ENCODE measurements around the gene RHOBTB3.

RHOBTB3 gene

GRCh38 chr5:95761771-95762651 lies 30.9 kb downstream of the RHOBTB3 start:
- H3K27ac ChIP-seq (ENCODE audit: low read length), result no peak overlapping the region
- H3K9me3 ChIP-seq (ENCODE audit: insufficient read depth, low read depth, low read length), result no peaks in the 10 kb centered on the region
- no peak overlapping the region for H3K4me3 ChIP-seq (ENCODE audit: low read length)
- no peaks in the 10 kb centered on the region for H3K27me3 ChIP-seq (ENCODE audit: insufficient read depth, low read length)
- no peaks in the 10 kb centered on the region for H3K4me1 ChIP-seq (ENCODE audit: insufficient read depth, low read length)
- H3K9ac ChIP-seq (ENCODE audit: low read depth, low read length), result no peak overlapping the region
- no peaks in the 10 kb centered on the region for H3K36me3 ChIP-seq (ENCODE audit: insufficient read depth, low read depth, low read length)

- H3K4me1 ChIP-seq (ENCODE audit: insufficient read depth, low read length), result no peaks in the 10 kb centered on the region
- H3K27ac ChIP-seq (ENCODE audit: low read length), result no peak overlapping the region
Observed at GRCh38 chr5:95762652-95763041, 31.5 kb downstream of the RHOBTB3 start.

DNA sequence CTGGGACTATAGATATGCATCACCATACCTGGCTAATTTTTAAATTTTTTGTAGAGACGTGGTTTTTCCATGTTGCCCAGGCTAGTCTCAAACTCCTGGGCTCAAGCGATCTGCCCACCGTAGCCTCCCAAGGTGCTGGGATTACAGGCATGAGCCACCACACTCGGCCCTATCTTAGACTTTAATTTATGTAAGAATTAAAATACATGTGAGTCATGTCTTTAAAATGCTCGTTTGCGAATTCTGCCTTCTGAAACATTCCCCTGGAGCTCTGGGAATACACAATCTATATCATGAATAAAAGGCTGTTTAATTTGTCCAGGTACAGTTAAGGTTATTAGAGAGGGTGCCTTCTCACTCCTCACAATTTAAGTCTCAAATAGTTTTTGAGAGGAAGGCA lies 32.8 kb downstream of the RHOBTB3 start:
- Histone ChIP-seq H3K9ac (ENCODE audit: low read depth, low read length) (no peak overlapping the region), H3K27me3 (ENCODE audit: insufficient read depth, low read length) (no peaks in the 10 kb centered on the region), H3K9me3 (ENCODE audit: insufficient read depth, low read depth, low read length) (no peaks in the 10 kb centered on the region), H3K36me3 (ENCODE audit: insufficient read depth, low read depth, low read length) (no peaks in the 10 kb centered on the region), H3K4me1 (ENCODE audit: insufficient read depth, low read length) (no peaks in the 10 kb centered on the region), H3K4me3 (ENCODE audit: low read length) (no peak overlapping the region), H3K27ac (ENCODE audit: low read length) (no peak overlapping the region)

More at GRCh38 chr5:95762652-95763041, 31.5 kb downstream of the RHOBTB3 start:
- H3K9ac ChIP-seq (ENCODE audit: low read depth, low read length), result no peak overlapping the region
- no peaks in the 10 kb centered on the region for H3K9me3 ChIP-seq (ENCODE audit: insufficient read depth, low read depth, low read length)
- H3K4me3 ChIP-seq (ENCODE audit: low read length), result no peak overlapping the region
- no peaks in the 10 kb centered on the region for H3K36me3 ChIP-seq (ENCODE audit: insufficient read depth, low read depth, low read length)
- H3K27me3 ChIP-seq (ENCODE audit: insufficient read depth, low read length), result no peaks in the 10 kb centered on the region

DNA sequence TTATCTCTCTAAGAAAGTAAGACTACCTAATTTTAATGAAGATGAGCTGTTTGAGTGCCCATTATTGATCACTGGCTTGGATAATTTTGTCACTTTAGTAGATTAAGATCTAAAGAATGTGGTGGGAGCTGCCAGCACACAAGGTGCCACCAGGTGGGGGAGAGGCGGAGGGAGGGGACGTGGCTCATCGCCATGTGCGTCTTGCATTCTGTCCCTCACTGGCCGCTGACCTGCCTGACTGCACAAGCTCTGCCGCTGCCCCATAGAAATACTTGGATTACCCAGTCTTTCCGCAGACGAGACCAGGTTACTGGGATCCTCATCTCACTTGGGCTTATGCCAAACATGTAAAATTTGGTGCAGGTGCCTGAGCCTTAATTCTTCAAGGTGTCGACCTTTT lies 37.6 kb downstream of the RHOBTB3 start:
- no peak overlapping the region for H3K9ac ChIP-seq (ENCODE audit: low read depth, low read length)
- no peaks in the 10 kb centered on the region for H3K27me3 ChIP-seq (ENCODE audit: insufficient read depth, low read length)
- no peaks in the 10 kb centered on the region for H3K9me3 ChIP-seq (ENCODE audit: insufficient read depth, low read depth, low read length)
- no peaks in the 10 kb centered on the region for H3K36me3 ChIP-seq (ENCODE audit: insufficient read depth, low read depth, low read length)
- no peak overlapping the region for H3K4me3 ChIP-seq (ENCODE audit: low read length)
- no peaks in the 10 kb centered on the region for H3K4me1 ChIP-seq (ENCODE audit: insufficient read depth, low read length)
- H3K27ac ChIP-seq (ENCODE audit: low read length), result no peak overlapping the region

GRCh38 chr5:95770830-95771708 lies 39.9 kb downstream of the RHOBTB3 start:
- Histone ChIP-seq H3K9ac (ENCODE audit: low read depth, low read length) (no peak overlapping the region), H3K4me3 (ENCODE audit: low read length) (no peak overlapping the region), H3K27ac (ENCODE audit: low read length) (no peak overlapping the region), H3K36me3 (ENCODE audit: insufficient read depth, low read depth, low read length) (no peaks in the 10 kb centered on the region), H3K4me1 (ENCODE audit: insufficient read depth, low read length) (no peaks in the 10 kb centered on the region), H3K9me3 (ENCODE audit: insufficient read depth, low read depth, low read length) (no peaks in the 10 kb centered on the region), H3K27me3 (ENCODE audit: insufficient read depth, low read length) (no peaks in the 10 kb centered on the region)

- Histone ChIP-seq H3K36me3 (ENCODE audit: insufficient read depth, low read depth, low read length) (no peaks in the 10 kb centered on the region), H3K9me3 (ENCODE audit: insufficient read depth, low read depth, low read length) (no peaks in the 10 kb centered on the region), H3K9ac (ENCODE audit: low read depth, low read length) (no peak overlapping the region), H3K27me3 (ENCODE audit: insufficient read depth, low read length) (no peaks in the 10 kb centered on the region), H3K4me3 (ENCODE audit: low read length) (no peak overlapping the region), H3K4me1 (ENCODE audit: insufficient read depth, low read length) (no peaks in the 10 kb centered on the region), H3K27ac (ENCODE audit: low read length) (no peak overlapping the region)
Observed at GRCh38 chr5:95771892-95772291, 40.8 kb downstream of the RHOBTB3 start.

DNA sequence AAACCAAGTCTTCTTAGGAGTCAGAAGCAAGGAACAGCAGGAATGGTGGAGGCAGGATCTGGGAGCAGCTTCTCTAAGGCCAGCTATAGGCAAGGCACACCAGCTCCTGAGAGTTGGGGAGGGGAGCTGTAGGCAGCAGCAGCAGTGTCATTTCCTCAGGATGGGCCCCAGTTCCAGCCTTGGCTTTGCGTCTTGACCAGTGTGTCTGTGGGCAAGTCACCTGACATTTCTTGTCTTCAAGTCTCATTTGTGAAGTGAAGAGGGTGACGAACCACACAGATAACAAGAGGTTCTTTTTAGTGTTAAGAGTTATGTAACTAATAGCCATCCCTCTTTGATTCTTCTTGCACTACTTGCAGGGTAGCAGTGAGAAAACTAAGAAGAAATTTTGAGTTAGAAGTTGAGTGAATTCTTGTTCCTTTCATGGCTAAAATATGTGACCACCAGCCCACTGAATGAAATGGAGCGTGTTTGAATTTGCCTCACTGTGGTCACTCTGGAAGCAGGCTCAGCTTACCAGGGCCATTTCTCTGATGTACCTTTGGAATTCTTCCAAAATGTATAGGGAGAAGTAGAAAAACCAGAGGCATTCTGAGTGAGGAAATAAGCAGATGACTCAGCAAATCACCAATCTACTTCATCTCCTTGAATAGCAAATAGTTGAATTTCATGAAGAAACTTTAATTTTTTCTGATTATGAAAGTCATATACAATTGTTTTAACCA lies 42.4 kb downstream of the RHOBTB3 start:
- no peaks in the 10 kb centered on the region for H3K36me3 ChIP-seq (ENCODE audit: insufficient read depth, low read depth, low read length)
- no peak overlapping the region for H3K4me3 ChIP-seq (ENCODE audit: low read length)
- no peaks in the 10 kb centered on the region for H3K27me3 ChIP-seq (ENCODE audit: insufficient read depth, low read length)
- H3K9ac ChIP-seq (ENCODE audit: low read depth, low read length), result no peak overlapping the region
- H3K27ac ChIP-seq (ENCODE audit: low read length), result no peak overlapping the region
- no peaks in the 10 kb centered on the region for H3K9me3 ChIP-seq (ENCODE audit: insufficient read depth, low read depth, low read length)
- no peaks in the 10 kb centered on the region for H3K4me1 ChIP-seq (ENCODE audit: insufficient read depth, low read length)

GRCh38 chr5:95777441-95777840 lies 46.3 kb downstream of the RHOBTB3 start:
- Histone ChIP-seq H3K4me1 (ENCODE audit: insufficient read depth, low read length) (no peaks in the 10 kb centered on the region), H3K4me3 (ENCODE audit: low read length) (no peak overlapping the region), H3K9me3 (ENCODE audit: insufficient read depth, low read depth, low read length) (no peaks in the 10 kb centered on the region), H3K36me3 (ENCODE audit: insufficient read depth, low read depth, low read length) (no peaks in the 10 kb centered on the region), H3K9ac (ENCODE audit: low read depth, low read length) (no peak overlapping the region), H3K27me3 (ENCODE audit: insufficient read depth, low read length) (no peaks in the 10 kb centered on the region), H3K27ac (ENCODE audit: low read length) (no peak overlapping the region)

- H3K27ac ChIP-seq (ENCODE audit: low read length), result no peak overlapping the region
- no peak overlapping the region for H3K9ac ChIP-seq (ENCODE audit: low read depth, low read length)
- H3K9me3 ChIP-seq (ENCODE audit: insufficient read depth, low read depth, low read length), result no peaks in the 10 kb centered on the region
- H3K36me3 ChIP-seq (ENCODE audit: insufficient read depth, low read depth, low read length), result no peaks in the 10 kb centered on the region
- no peaks in the 10 kb centered on the region for H3K27me3 ChIP-seq (ENCODE audit: insufficient read depth, low read length)
- H3K4me3 ChIP-seq (ENCODE audit: low read length), result no peak overlapping the region
- H3K4me1 ChIP-seq (ENCODE audit: insufficient read depth, low read length), result no peaks in the 10 kb centered on the region
Observed at GRCh38 chr5:95778713-95779436, 47.7 kb downstream of the RHOBTB3 start.

DNA sequence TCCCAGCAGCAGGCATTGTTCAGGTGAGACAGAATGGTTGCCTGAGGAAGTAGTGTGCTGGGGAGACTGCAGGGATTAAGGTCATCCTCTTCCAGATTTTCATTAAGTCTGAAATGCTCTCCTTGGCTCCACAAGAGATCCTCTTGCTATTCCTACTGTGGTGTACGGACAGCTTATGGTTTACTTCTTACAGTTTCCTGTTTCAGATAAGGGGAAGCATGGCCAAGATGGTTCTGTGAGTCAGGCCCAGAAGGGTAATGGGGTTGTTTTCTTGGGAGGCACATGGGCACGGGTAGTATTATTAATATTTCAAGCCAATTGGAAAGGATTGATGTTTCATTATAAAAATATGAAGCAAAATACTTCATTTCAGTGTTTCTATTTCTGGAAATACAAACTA lies 48.5 kb downstream of the RHOBTB3 start:
- Histone ChIP-seq H3K27ac (ENCODE audit: low read length) (no peak overlapping the region), H3K36me3 (ENCODE audit: insufficient read depth, low read depth, low read length) (no peaks in the 10 kb centered on the region), H3K4me1 (ENCODE audit: insufficient read depth, low read length) (no peaks in the 10 kb centered on the region), H3K27me3 (ENCODE audit: insufficient read depth, low read length) (no peaks in the 10 kb centered on the region), H3K9ac (ENCODE audit: low read depth, low read length) (no peak overlapping the region), H3K4me3 (ENCODE audit: low read length) (no peak overlapping the region), H3K9me3 (ENCODE audit: insufficient read depth, low read depth, low read length) (no peaks in the 10 kb centered on the region)

- Histone ChIP-seq H3K27ac (ENCODE audit: low read length) (no peak overlapping the region), H3K4me3 (ENCODE audit: low read length) (no peak overlapping the region), H3K27me3 (ENCODE audit: insufficient read depth, low read length) (no peaks in the 10 kb centered on the region), H3K36me3 (ENCODE audit: insufficient read depth, low read depth, low read length) (no peaks in the 10 kb centered on the region), H3K9ac (ENCODE audit: low read depth, low read length) (no peak overlapping the region), H3K9me3 (ENCODE audit: insufficient read depth, low read depth, low read length) (no peaks in the 10 kb centered on the region), H3K4me1 (ENCODE audit: insufficient read depth, low read length) (no peaks in the 10 kb centered on the region)
Observed at GRCh38 chr5:95780597-95780996, 49.5 kb downstream of the RHOBTB3 start.

All from iPS-20b (cell line).